GM12875 (cell line): Measurements from ENCODE around the gene HDAC11.

Source experiments
- H3K4me3 ChIP-seq: one replicate; pipeline ENCODE4 v1.5.1; 2011; ENCODE audit warnings: low read depth, low read length, control low read depth
- TF ChIP-seq, protein P1 (sequence below): IDR thresholded peaks from 2 replicates; pipeline ENCODE4 v1.5.1; 2011; ENCODE audit warnings: low read depth, mild to moderate bottlenecking, control low read depth, inconsistent platforms, low read length, moderate library complexity, borderline replicate concordance; ENCODE audit not compliant: insufficient read depth

Gene HDAC11

DNA sequence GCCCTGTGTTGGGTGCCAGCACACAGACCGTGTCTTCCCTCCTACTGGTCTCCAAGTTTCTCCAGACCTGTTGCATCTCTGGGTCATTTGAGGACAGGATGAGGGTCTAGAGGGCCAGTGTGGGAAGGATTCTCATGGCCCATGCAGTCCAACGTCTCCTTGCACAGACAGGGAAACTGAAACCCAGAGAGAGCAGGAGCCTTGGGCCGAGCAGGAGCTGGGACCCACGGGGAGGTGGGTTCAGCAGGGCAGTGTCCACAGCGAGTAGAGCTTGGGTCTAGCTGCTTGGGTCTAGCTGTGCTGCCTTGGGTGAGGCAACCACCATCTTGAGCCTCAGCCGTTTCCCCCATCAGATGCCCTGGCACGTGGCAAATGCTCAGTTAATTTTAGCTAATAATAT, 32.3 kb downstream of the HDAC11 start:
- TF ChIP-seq, protein P1, sequence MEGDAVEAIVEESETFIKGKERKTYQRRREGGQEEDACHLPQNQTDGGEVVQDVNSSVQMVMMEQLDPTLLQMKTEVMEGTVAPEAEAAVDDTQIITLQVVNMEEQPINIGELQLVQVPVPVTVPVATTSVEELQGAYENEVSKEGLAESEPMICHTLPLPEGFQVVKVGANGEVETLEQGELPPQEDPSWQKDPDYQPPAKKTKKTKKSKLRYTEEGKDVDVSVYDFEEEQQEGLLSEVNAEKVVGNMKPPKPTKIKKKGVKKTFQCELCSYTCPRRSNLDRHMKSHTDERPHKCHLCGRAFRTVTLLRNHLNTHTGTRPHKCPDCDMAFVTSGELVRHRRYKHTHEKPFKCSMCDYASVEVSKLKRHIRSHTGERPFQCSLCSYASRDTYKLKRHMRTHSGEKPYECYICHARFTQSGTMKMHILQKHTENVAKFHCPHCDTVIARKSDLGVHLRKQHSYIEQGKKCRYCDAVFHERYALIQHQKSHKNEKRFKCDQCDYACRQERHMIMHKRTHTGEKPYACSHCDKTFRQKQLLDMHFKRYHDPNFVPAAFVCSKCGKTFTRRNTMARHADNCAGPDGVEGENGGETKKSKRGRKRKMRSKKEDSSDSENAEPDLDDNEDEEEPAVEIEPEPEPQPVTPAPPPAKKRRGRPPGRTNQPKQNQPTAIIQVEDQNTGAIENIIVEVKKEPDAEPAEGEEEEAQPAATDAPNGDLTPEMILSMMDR: no peak
- H3K4me3 ChIP-seq: no peak overlapping the region

GRCh38 chr3:13513051-13513912, 33.2 kb downstream of the HDAC11 start:
- TF ChIP-seq, protein P1: no peak
- no peak overlapping the region for H3K4me3 ChIP-seq

DNA sequence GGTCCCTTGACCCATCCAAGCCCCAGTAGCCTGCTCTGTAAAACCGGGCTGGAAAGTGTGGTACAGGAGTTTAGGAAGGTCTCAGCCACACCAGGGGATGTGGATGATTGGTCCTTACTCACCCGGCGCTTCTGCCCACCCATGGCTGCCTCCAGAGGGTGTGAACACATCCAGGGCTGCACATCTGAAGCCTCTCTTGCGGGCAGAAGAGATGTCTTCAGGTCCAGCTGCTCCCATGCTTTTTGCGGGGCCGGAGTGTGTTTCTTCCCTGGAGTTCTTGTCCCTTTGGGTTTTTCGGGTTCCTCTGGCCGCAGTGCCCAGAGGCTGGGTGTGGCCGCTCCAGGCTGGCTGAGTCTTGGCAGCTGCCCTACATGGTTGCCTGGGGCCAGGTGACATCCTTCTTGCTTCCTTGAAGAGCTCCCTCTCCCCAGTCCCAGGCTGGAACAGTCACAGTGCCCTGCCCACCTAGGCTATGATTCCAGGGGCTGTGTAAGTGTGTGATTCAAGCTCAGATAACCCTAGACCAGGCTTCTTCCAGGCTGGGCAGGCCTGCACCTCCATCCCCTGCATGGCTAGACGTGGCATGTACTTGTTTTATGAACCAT, 33.9 kb downstream of the HDAC11 start:
- TF ChIP-seq, protein P1: no peak

DNA sequence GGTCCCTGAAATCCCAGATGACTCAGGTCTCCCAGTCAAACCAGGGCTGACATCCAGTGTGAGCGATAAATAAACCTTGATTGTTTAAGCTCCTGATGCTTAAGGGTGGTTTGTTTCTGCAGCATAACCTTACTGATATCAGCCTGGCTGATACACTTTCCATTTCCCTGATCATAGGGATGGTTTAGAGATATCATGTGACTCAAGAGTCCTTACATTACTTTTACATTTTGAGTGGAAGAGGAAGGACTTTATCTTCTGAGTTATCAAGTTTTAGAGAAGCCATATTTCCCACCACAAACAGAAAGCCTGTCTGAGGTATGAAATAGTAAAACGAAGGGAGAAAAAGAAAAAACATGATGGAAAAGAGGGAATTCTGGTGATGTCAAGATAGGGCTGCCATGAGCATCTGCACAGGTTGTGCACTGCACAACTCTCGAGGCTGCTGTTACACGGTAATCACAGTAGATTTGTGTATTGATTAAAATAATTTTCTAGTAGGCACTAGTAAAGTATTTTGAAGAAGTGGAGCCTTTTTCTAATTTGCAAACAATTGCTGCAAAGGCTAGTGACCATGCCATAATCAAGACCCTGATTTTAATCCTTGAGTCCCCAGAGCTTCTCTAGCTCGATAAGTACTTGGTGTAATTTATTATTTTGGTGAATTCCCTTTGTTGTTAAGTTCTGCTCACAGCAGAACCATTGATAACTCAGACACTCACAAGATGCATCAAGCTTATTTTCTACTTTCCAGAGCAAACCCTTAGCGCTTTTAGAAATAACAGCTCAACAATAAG, 34.7 kb downstream of the HDAC11 start:
- no peak overlapping the region for H3K4me3 ChIP-seq
- TF ChIP-seq, protein P1: no peak

More for the DNA sequence above, 33.9 kb downstream of the HDAC11 start:
- no peak overlapping the region for H3K4me3 ChIP-seq

DNA sequence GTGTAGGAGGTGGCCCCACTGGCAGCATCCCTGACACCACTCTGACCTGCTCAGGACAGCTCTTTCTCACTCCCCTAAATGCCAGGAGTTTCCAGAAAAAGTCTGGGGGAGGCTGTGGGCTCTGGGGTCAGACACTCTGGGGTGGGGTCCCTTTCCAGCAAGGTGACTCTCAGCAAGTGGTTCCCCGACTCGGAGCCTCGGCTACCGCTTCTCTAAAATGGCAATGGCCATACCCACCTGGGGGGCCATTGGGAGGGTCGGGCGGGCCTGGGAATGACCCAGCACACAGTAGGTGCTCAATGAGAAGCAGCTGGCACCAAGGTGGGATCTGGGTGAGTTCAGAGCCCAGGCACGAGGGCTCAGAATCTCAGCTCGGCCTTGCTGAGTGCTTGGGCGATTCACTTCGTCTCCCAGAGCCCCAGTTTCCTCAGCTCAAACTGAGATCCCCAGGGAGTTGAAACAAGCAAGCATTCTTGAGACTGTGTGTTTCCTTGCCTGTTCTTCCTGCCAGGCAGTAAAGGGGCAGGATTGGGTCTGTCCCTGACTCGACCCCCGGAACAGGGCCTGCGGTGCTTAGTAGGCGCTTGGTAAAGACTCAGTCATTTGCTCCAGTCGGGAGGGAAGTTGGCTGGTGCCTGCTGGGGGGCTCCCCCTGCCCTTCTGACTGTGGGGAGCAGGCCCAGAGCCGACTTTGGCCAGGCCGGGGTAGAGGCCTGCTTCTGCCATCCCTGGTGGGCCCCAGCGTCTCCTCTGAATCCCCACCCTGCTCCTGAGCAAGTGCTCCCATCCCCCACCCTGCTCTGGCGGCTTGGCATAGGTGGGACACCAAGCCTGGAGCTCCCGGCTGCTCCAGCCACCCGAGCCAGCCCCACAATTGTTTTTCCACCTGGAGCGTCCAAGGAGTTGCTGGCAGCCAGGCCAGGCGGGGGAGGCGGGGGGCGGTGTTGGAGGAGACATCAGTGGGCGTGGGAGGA, 36.0 kb downstream of the HDAC11 start:
- TF ChIP-seq, protein P1: no peak
- H3K4me3 ChIP-seq: no peak overlapping the region

DNA sequence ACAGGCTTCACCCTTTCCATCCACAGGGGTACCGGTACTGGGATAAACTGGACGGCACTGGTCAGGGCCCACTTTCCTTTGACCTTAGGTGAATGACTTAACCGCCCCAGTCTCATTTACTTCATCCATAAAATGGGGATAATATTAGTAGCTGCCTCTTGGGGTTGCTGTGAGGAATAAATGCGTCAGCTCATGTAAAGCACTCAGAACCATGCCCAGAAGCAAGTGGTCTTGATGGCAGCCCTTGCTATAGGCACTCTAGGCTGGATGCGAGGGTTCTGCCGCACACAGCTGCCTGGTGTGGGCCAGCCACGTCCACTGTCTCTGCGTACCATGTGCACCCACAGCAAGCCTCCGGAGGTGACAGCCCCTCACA, 36.6 kb downstream of the HDAC11 start:
- TF ChIP-seq, protein P1: no peak
- no peak overlapping the region for H3K4me3 ChIP-seq
